ENCODE results near the gene TNS3. TPM values are rescaled to one million over a fixed set of nuclear protein-coding genes. Genes with fewer than 3 reads are reported as not detected.

TNS3 gene
- polyA plus RNA-seq, 1 of the 3 experiments (the other 2 are of a cell fraction) = 72.3 TPM

- TF ChIP-seq RFX5 (IDR thresholded peaks at IDR 0.05; ENCODE audit: low read length) (no peak), RXRA (IDR thresholded peaks at IDR 0.05; ENCODE audit: borderline replicate concordance, low read depth) (no peak), YY1 (IDR thresholded peaks at IDR 0.05; ENCODE audit: low read depth) (no peak), TAF1 (IDR thresholded peaks at IDR 0.05; ENCODE audit: borderline replicate concordance, low read depth, low read length) (no peak), NFIC (IDR thresholded peaks at IDR 0.05; ENCODE audit: borderline replicate concordance) (no peak), FOXJ3 (CRISPR knock-in tag; IDR thresholded peaks at IDR 0.05) (peak; percentile 90), POLR2AphosphoS5 (IDR thresholded peaks at IDR 0.05; ENCODE audit: low read depth, low read length) (peak; percentile 24; the same call in 1 of the 2 replicates)
- TF ChIP-seq, protein P1, sequence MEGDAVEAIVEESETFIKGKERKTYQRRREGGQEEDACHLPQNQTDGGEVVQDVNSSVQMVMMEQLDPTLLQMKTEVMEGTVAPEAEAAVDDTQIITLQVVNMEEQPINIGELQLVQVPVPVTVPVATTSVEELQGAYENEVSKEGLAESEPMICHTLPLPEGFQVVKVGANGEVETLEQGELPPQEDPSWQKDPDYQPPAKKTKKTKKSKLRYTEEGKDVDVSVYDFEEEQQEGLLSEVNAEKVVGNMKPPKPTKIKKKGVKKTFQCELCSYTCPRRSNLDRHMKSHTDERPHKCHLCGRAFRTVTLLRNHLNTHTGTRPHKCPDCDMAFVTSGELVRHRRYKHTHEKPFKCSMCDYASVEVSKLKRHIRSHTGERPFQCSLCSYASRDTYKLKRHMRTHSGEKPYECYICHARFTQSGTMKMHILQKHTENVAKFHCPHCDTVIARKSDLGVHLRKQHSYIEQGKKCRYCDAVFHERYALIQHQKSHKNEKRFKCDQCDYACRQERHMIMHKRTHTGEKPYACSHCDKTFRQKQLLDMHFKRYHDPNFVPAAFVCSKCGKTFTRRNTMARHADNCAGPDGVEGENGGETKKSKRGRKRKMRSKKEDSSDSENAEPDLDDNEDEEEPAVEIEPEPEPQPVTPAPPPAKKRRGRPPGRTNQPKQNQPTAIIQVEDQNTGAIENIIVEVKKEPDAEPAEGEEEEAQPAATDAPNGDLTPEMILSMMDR (IDR thresholded peaks at IDR 0.05) = no peak
Measured at GRCh38 chr7:47568547-47568946, 13.4 kb downstream of the TNS3 start (continued).

- DNase-seq = no peak
- Histone ChIP-seq H3K27ac (ENCODE audit: low read depth in 2 of 2, low read length in 1 of 2) (no peak overlapping the region), H3K79me2 (ENCODE audit: insufficient read depth) (peaks cover 84% of the 10 kb centered on the region), H3K4me3 (ENCODE audit: low read depth in 2 of 2, low read length in 1 of 2) (no peak overlapping the region), H3K36me3 (replicated peaks in 1 of 2; ENCODE audit: control insufficient read depth in 1 of 2, insufficient read depth in 2 of 2, low read length in 1 of 2) (peaks cover 8 to 13% of the 10 kb centered on the region in 2 experiments), H3K9me3 (no peaks in the 10 kb centered on the region), H3F3A (replicated peaks; ENCODE audit: insufficient read depth) (peaks cover 10% of the 10 kb centered on the region), H3K9ac (no peak overlapping the region), H4K20me1 (ENCODE audit: insufficient read depth) (0 out of 2 replicates have a peak, but pooled peaks cover 6% of the 10 kb centered on the region), H2AFZ (ENCODE audit: low read depth) (no peak overlapping the region), H3K4me1 (ENCODE audit: control insufficient read depth in 1 of 2, insufficient read depth in 2 of 2, low read depth in 1 of 2, low read length in 1 of 2) (peaks cover 18 to 29% of the 10 kb centered on the region in 2 experiments; a peak in 2 of 4 replicates), H3K4me2 (no peak overlapping the region), H3K27me3 (ENCODE audit: insufficient read depth) (no peaks in the 10 kb centered on the region), H3K9me2 (no peaks in the 10 kb centered on the region)
- CTCF ChIA-PET = interaction anchor here (0.8 to 3.0 kb wide), 5 partner anchors 11 to 302 kb away, joined by 3 to 11 read pairs (median 3); no protein-coding TSS in a partner anchor
- POLR2A ChIA-PET = no interaction called here
- WGBS (ENCODE audit: low lambda C conversion rate) = 99% methylated on average over 7 of the region's 7 CpGs
- TF ChIP-seq SMC3 (IDR thresholded peaks at IDR 0.05; ENCODE audit: low read depth, low read length) (no peak), USF1 (IDR thresholded peaks at IDR 0.05; ENCODE audit: borderline replicate concordance, low read depth) (no peak), MXI1 (IDR thresholded peaks at IDR 0.05; ENCODE audit: low read depth, low read length) (no peak), TEAD4 (IDR thresholded peaks at IDR 0.05; ENCODE audit: borderline replicate concordance, insufficient read depth) (no peak), JUND (IDR thresholded peaks at IDR 0.05) (no peak)
- TF ChIP-seq, protein P1 (IDR thresholded peaks at IDR 0.05) = no peak
- TF ChIP-seq, protein P2, sequence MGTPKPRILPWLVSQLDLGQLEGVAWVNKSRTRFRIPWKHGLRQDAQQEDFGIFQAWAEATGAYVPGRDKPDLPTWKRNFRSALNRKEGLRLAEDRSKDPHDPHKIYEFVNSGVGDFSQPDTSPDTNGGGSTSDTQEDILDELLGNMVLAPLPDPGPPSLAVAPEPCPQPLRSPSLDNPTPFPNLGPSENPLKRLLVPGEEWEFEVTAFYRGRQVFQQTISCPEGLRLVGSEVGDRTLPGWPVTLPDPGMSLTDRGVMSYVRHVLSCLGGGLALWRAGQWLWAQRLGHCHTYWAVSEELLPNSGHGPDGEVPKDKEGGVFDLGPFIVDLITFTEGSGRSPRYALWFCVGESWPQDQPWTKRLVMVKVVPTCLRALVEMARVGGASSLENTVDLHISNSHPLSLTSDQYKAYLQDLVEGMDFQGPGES (IDR thresholded peaks at IDR 0.05; ENCODE audit: low read depth, low read length) = no peak
Measured at GRCh38 chr7:47568056-47568455, 13.9 kb downstream of the TNS3 start.

Measured in SK-N-SH (cell line).